Right lobe of liver (tissue), 6 donors: ENCODE results near the gene FSTL4. TPM values are rescaled to one million over a fixed set of nuclear protein-coding genes. Genes with fewer than 3 reads are reported as not detected.

Source experiments
- ATAC-seq, 4 donors: fragments of 200-7000 bp; cut with Tn5 transposase; one replicate each; pipeline ENCODE4 v1.9.1; 2020; ENCODE audit warnings: mild to moderate bottlenecking in 4 of 4, moderate library complexity in 4 of 4
- DNase-seq, 3 donors: peaks; one replicate each; pipeline ENCODE4 v3.0.0-alpha.2; 2020
- H3K27ac ChIP-seq, 3 donors: fragments of 200-600 bp; one replicate each; pipeline ENCODE4 v1.8.0; 2022
- H3K27me3 ChIP-seq, 2 donors: fragments of 200-600 bp; one replicate each; pipeline ENCODE4 v1.8.0; 2022
- H3K36me3 ChIP-seq, 4 donors: fragments of 200-600 bp; sonication (generic) in 1 of 4; one replicate each; pipeline versions ENCODE4 v1.5.1 to v1.8.0; 2017 to 2022; ENCODE audit warnings: control low read depth in 1 of 4
- H3K4me1 ChIP-seq, 4 donors: fragments of 200-600 bp; sonication (generic) in 1 of 4; one replicate each; pipeline versions ENCODE4 v1.5.1 to v1.8.0; 2017 to 2022; ENCODE audit warnings: control low read depth in 1 of 4
- H3K4me3 ChIP-seq, 3 donors: fragments of 200-600 bp; one replicate each; pipeline ENCODE4 v1.8.0; 2022
- H3K9me3 ChIP-seq, 4 donors: fragments of 200-600 bp; sonication (generic) in 1 of 4; one replicate each; pipeline versions ENCODE4 v1.5.1 to v1.8.0; 2017 to 2022; ENCODE audit warnings: control low read depth in 1 of 4
- CTCF ChIP-seq, 4 donors: fragments of 200-600 bp in 3 of 4; fragments of 450-650 bp in 1 of 4; IDR thresholded peaks; one replicate each; pipeline versions ENCODE4 v1.5.1 to v1.8.0; 2016 to 2022; ENCODE audit warnings: antibody characterized with exemption in 4 of 4, mild to moderate bottlenecking in 2 of 4
- POLR2A ChIP-seq: fragments of 450-650 bp; IDR thresholded peaks from one replicate; pipeline ENCODE4 v1.6.1; 2017; ENCODE audit warnings: antibody characterized with exemption, mild to moderate bottlenecking
- WGBS: methylation state at CpG from one replicate; pipeline ENCODE4 v1.1.6; 2018; ENCODE audit warnings: low coverage, low lambda C conversion rate; ENCODE audit not compliant: insufficient coverage; ENCODE audit errors: missing lambda C conversion rate; 5-methylcytosine and 5-hydroxymethylcytosine counted together
- intact Hi-C, 2 donors: fragments of 100-400 bp; cut with DNase I; formaldehyde crosslinking; loops; one replicate each; pipeline versions ENCODE4 v1.11.2 to v1.14.1; 2022
- total RNA-seq, 6 experiments: library from RNA; depleted of rRNA in 2 of 6; stranded (reverse); fragments of >200 nt in 2 of 6; fragmentation: NEBNext Ultra II Directional in 3 of 6; extraction: Animal tissue kit (Norgen Biotek cat#: 25700) in 3 of 6; gene quantifications; one replicate each; pipeline versions ENCODE4 v1.1.0 to v1.2.4, GENCODE V29; 2016 to 2023
- donor health status: DM: no; HTN: yes; CAD: no.
- donor health status: DM: no; HTN: no; CAD: no.
- donor health status: DM: no; HTN: no; CAD: no.
- donor health status: DM: no; HTN: yes; CAD: no.
- donor health status: DM: no; HTN: yes; CAD: no.

Gene FSTL4
- total RNA-seq, 6 experiments from 2014 or later: 0.62 to 1.3 (median 0.80) TPM; not detected in 3

- Histone ChIP-seq H3K27ac (no peak overlapping the region), H3K27me3 (no peaks in the 10 kb centered on the region), H3K36me3 (no peaks in the 10 kb centered on the region), H3K9me3 (no peaks in the 10 kb centered on the region), H3K4me1 (no peaks in the 10 kb centered on the region), H3K4me3 (no peak overlapping the region)
- intact Hi-C loops: no loop called here
- no CpG with 5 or more reads among the region's 6 CpGs for WGBS
- ATAC-seq (no peak), DNase-seq (no peak)
- TF ChIP-seq POLR2A (no peak), CTCF (IDR thresholded peaks at IDR 0.05) (no peak)
Observed at GRCh38 chr5:133429046-133429445, 183.3 kb downstream of the FSTL4 start.

GRCh38 chr5:133428072-133428660 lies 184.2 kb downstream of the FSTL4 start:
- Histone ChIP-seq H3K27me3 (no peaks in the 10 kb centered on the region), H3K4me3 (no peak overlapping the region), H3K9me3 (no peaks in the 10 kb centered on the region), H3K36me3 (no peaks in the 10 kb centered on the region), H3K27ac (no peak overlapping the region), H3K4me1 (no peaks in the 10 kb centered on the region)
- ATAC-seq (peak in 2 of 4 donors; percentile 56 to 61), DNase-seq (no peak)
- WGBS: 31% methylated on average over 2 of the region's 4 CpGs
- TF ChIP-seq CTCF (IDR thresholded peaks at IDR 0.05): no peak
- TF ChIP-seq POLR2A: no peak
- intact Hi-C loops: no loop called here

GRCh38 chr5:133427121-133427777 lies 185.1 kb downstream of the FSTL4 start:
- no peaks in the 10 kb centered on the region for H3K27me3 ChIP-seq
- no peak overlapping the region for H3K27ac ChIP-seq
- H3K4me3 ChIP-seq: no peak overlapping the region
- ATAC-seq (no peak), DNase-seq (no peak)
- H3K36me3 ChIP-seq: no peaks in the 10 kb centered on the region
- intact Hi-C loops: no loop called here
- WGBS: 67% methylated on average over 8 of the region's 11 CpGs
- H3K9me3 ChIP-seq: no peaks in the 10 kb centered on the region
- TF ChIP-seq POLR2A (no peak), CTCF (IDR thresholded peaks at IDR 0.05) (no peak)
- H3K4me1 ChIP-seq: no peaks in the 10 kb centered on the region

- H3K36me3 ChIP-seq: no peaks in the 10 kb centered on the region
- no peaks in the 10 kb centered on the region for H3K27me3 ChIP-seq
- ATAC-seq (no peak), DNase-seq (no peak)
- H3K4me3 ChIP-seq: no peak overlapping the region
- no peaks in the 10 kb centered on the region for H3K9me3 ChIP-seq
- no peak for TF ChIP-seq POLR2A
- no peak for TF ChIP-seq CTCF (IDR thresholded peaks at IDR 0.05)
- H3K4me1 ChIP-seq: no peaks in the 10 kb centered on the region
- H3K27ac ChIP-seq: no peak overlapping the region
- 78% methylated on average over 4 of the region's 9 CpGs for WGBS
- intact Hi-C loops: no loop called here
Observed at GRCh38 chr5:133426264-133426663, 186.1 kb downstream of the FSTL4 start.
